Heart left ventricle (tissue), 16 donors: ENCODE results near the gene FAM151A. TPM values are rescaled to one million over a fixed set of nuclear protein-coding genes. Genes with fewer than 3 reads are reported as not detected.

ENCODE experiments used
- ATAC-seq, 4 donors: fragments of 200-7000 bp; cut with Tn5 transposase; one replicate each; pipeline ENCODE4 v1.9.1; 2020 to 2022; ENCODE audit warnings: moderate library complexity in 4 of 4, mild to moderate bottlenecking in 3 of 4, moderate number of reproducible peaks in 1 of 4
- DNase-seq, 5 donors: peaks; one replicate each; pipeline ENCODE4 v3.0.0-alpha.2; 2020
- H3K27ac ChIP-seq, 12 donors: fragments of 200-600 bp; sonication (generic) in 4 of 12; one replicate each; pipeline versions ENCODE4 v1.5.0 to v1.8.0; 2016 to 2022; ENCODE audit warnings: mild to moderate bottlenecking in 2 of 12
- H3K27me3 ChIP-seq, 9 donors: fragments of 200-600 bp; sonication (generic) in 2 of 9; one replicate each; pipeline versions ENCODE4 v1.5.1 to v1.8.0; 2016 to 2022; ENCODE audit warnings: mild to moderate bottlenecking in 3 of 9
- H3K36me3 ChIP-seq, 9 donors: fragments of 200-600 bp; sonication (generic) in 2 of 9; one replicate each; pipeline versions ENCODE4 v1.5.0 to v1.8.0; 2018 to 2022; ENCODE audit warnings: mild to moderate bottlenecking in 2 of 9
- H3K4me1 ChIP-seq, 12 donors: fragments of 200-600 bp; sonication (generic) in 4 of 12; one replicate each; pipeline versions ENCODE4 v1.5.0 to v1.8.0; 2016 to 2022; ENCODE audit warnings: mild to moderate bottlenecking in 3 of 12
- H3K4me3 ChIP-seq, 12 donors: fragments of 200-600 bp; sonication (generic) in 4 of 12; one replicate each; pipeline versions ENCODE4 v1.5.0 to v1.8.0; 2017 to 2022; ENCODE audit warnings: mild to moderate bottlenecking in 9 of 12, moderate library complexity in 4 of 12
- H3K9me3 ChIP-seq, 12 donors: fragments of 200-600 bp; sonication (generic) in 4 of 12; one replicate each; pipeline versions ENCODE4 v1.5.0 to v1.8.0; 2016 to 2022; ENCODE audit warnings: mild to moderate bottlenecking in 1 of 12
- POLR2A ChIP-seq, 2 donors: fragments of 450-650 bp; IDR thresholded peaks; one replicate each; pipeline ENCODE4 v1.6.1; 2017; ENCODE audit warnings: antibody characterized with exemption in 2 of 2, mild to moderate bottlenecking in 2 of 2, moderate library complexity in 2 of 2
- WGBS, 4 donors: extraction: QIAGEN DNeasy Blood & Tissue Kit in 2 of 4; methylation state at CpG; one replicate each; pipeline versions ENCODE4 v1.1.5 to v1.1.7; 2013 to 2018; 5-methylcytosine and 5-hydroxymethylcytosine counted together
- intact Hi-C, 10 donors: fragments of 100-400 bp; cut with DNase I; formaldehyde crosslinking; loops; one replicate each; pipeline versions ENCODE4 v1.11.1 to v1.14.2; 2022
- polyA plus RNA-seq, 2 donors: library from polyadenylated mRNA; stranded (reverse); fragments of 200-250 nt; gene quantifications; one replicate each; pipeline ENCODE4 v1.2.3, GENCODE V29; 2013
- total RNA-seq, 9 donors: library from RNA; depleted of rRNA in 2 of 9; stranded (reverse); fragments of >200 nt in 2 of 9; fragmentation: NEBNext Ultra II Directional in 3 of 9; extraction: Animal tissue kit (Norgen Biotek cat#: 25700) in 3 of 9; gene quantifications; one replicate each; pipeline versions ENCODE4 v1.1.0 to v1.2.4, GENCODE V29; 2016 to 2023
- TF ChIP-seq, protein P1 (sequence below), 12 donors: fragments of 200-600 bp; sonication (generic) in 4 of 12; IDR thresholded peaks; one replicate each; pipeline versions ENCODE4 v1.5.0 to v1.8.0; 2018 to 2022; ENCODE audit warnings: antibody characterized with exemption in 12 of 12, mild to moderate bottlenecking in 5 of 12
- donor health status: ischemic (EF 13 %, LVEDD 7.1; RV severe dilation, severe dysfunction).
- donor health status: healthy with polysubstance abuse.
- donor health status: DM: no; HTN: yes; CAD: no.
- donor health status: DM: no; HTN: no; CAD: no.
- donor health status: ischemic (EF 25% LVEDD 6.9; RV normal size, moderate dysfunction).
- donor health status: ischemic (EF 25% LVEDD 5.7; RV mildly dilated, moderate dysfunction).
- donor health status: healthy.
- donor health status: DM: yes; HTN: yes; CAD: no.
- donor health status: ischemic (EF 35%, LVEDD 5.7; RV mildly dilated, moderate dysfunction).
- donor health status: nonischemic (EF 11% LVEDD 7.7; RV severe dilation, severe dysfunction).
- donor health status: DM: yes; HTN: yes; CAD: no.
- donor health status: PGD.
- donor health status: ischemic (EF 29% LVEDD 5.4; RV normal size, mild dysfunction).
- donor health status: nonischemic (EF 23%, LVEDD 6.1; RV moderate dilation, normal function).

FAM151A gene
- total and polyA plus RNA-seq, 11 donors, result 0.19 to 1.9 (median 0.53) TPM

DNA sequence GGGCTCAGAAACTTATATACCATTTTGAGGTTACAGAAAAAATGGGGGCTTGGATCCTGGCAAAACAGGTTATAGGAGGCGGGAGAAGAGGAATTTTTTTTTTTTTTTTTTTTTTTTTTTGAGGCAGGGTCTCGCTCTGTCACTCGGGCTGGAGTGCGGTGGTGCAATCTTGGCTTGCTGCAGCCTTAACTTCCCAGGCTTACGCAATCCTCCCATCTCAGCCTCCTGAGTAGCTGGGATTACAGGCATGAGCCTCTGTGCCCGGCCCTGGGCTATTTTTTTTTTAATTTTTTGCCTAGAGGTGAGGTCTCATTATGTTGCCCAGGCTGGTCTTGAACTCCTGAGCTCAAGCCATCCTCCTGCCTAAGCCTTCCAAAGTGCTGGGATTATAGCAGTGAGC, 43.0 kb upstream of the FAM151A start:
- Histone ChIP-seq H3K4me3 (no peak overlapping the region), H3K27me3 (no peaks in the 10 kb centered on the region), H3K36me3 (peaks cover 0 to 9% (median 0%) of the 10 kb centered on the region in 9 donors), H3K4me1 (peaks cover 0 to 5% (median 0%) of the 10 kb centered on the region in 12 donors), H3K27ac (no peak overlapping the region), H3K9me3 (no peaks in the 10 kb centered on the region)
- DNase-seq, result no peak
- intact Hi-C loops, result no loop called here
- 90 to 94% (median 91%) methylated on average over 6 of the region's 6 CpGs for WGBS, 4 donors
- TF ChIP-seq, protein P1, sequence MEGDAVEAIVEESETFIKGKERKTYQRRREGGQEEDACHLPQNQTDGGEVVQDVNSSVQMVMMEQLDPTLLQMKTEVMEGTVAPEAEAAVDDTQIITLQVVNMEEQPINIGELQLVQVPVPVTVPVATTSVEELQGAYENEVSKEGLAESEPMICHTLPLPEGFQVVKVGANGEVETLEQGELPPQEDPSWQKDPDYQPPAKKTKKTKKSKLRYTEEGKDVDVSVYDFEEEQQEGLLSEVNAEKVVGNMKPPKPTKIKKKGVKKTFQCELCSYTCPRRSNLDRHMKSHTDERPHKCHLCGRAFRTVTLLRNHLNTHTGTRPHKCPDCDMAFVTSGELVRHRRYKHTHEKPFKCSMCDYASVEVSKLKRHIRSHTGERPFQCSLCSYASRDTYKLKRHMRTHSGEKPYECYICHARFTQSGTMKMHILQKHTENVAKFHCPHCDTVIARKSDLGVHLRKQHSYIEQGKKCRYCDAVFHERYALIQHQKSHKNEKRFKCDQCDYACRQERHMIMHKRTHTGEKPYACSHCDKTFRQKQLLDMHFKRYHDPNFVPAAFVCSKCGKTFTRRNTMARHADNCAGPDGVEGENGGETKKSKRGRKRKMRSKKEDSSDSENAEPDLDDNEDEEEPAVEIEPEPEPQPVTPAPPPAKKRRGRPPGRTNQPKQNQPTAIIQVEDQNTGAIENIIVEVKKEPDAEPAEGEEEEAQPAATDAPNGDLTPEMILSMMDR (IDR thresholded peaks at IDR 0.05), result no peak
- TF ChIP-seq POLR2A (IDR thresholded peaks at IDR 0.05), result no peak
- no peak for ATAC-seq

- TF ChIP-seq, protein P1 (IDR thresholded peaks at IDR 0.05), result no peak
- TF ChIP-seq POLR2A (IDR thresholded peaks at IDR 0.05), result no peak
- ATAC-seq, result no peak
- Histone ChIP-seq H3K4me1 (peaks cover 0 to 5% (median 0%) of the 10 kb centered on the region in 12 donors), H3K9me3 (no peaks in the 10 kb centered on the region), H3K27me3 (no peaks in the 10 kb centered on the region), H3K36me3 (peaks cover 0 to 9% (median 0%) of the 10 kb centered on the region in 9 donors), H3K4me3 (no peak overlapping the region), H3K27ac (no peak overlapping the region)
- intact Hi-C loops, result no loop called here
- no peak for DNase-seq
- 91 to 97% (median 94%) methylated on average over 5 of the region's 5 CpGs for WGBS, 4 donors
Measured at GRCh38 chr1:54665852-54666251, 42.5 kb upstream of the FAM151A start.

- intact Hi-C loops, result no loop called here
- peaks cover 0 to 5% (median 0%) of the 10 kb centered on the region in 12 donors for H3K4me1 ChIP-seq
- no peak for DNase-seq
- no peaks in the 10 kb centered on the region for H3K27me3 ChIP-seq
- no peak overlapping the region for H3K4me3 ChIP-seq
- 51 to 74% (median 66%) methylated on average over 4 of the region's 4 CpGs for WGBS, 4 donors
- peaks cover 0 to 5% (median 0%) of the 10 kb centered on the region in 12 donors for H3K9me3 ChIP-seq
- TF ChIP-seq, protein P1 (IDR thresholded peaks at IDR 0.05), result no peak
- TF ChIP-seq POLR2A (IDR thresholded peaks at IDR 0.05), result no peak
- H3K36me3 ChIP-seq, result peaks cover 0 to 14% (median 0%) of the 10 kb centered on the region in 9 donors
- no peak overlapping the region for H3K27ac ChIP-seq
- ATAC-seq, result peak in 2 of 4 donors; percentile 32 to 57
Measured at GRCh38 chr1:54664364-54664763, 41.0 kb upstream of the FAM151A start.

DNA sequence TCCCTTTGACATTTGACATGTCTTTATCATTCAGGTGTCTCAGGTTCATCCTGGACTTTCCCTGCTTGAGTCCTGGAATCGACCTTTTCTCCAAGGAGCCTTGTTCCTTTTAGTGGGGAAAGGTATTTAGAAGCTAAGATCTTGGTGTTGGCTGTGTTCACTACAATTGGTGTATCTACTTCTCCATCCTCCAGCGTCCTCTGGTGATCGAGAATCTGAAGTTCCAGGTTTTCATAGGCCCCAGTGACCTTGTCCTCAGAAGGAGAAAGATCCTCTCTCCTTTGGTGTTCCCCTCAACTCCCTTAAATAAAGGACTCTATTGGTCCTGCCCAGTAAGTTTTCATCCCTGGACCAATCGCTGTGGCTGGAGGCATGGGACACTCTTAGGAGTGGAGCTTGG, 40.4 kb upstream of the FAM151A start:
- intact Hi-C loops, result no loop called here
- H3K27me3 ChIP-seq, result no peaks in the 10 kb centered on the region
- TF ChIP-seq, protein P1 (IDR thresholded peaks at IDR 0.05), result no peak
- TF ChIP-seq POLR2A (IDR thresholded peaks at IDR 0.05), result no peak
- H3K36me3 ChIP-seq, result peaks cover 0 to 21% (median 0%) of the 10 kb centered on the region in 9 donors
- peaks cover 0 to 5% (median 0%) of the 10 kb centered on the region in 12 donors for H3K4me1 ChIP-seq
- H3K4me3 ChIP-seq, result no peak overlapping the region
- 82 to 89% (median 87%) methylated on average over 4 of the region's 4 CpGs for WGBS, 4 donors
- DNase-seq, result no peak
- peaks cover 0 to 9% (median 0%) of the 10 kb centered on the region in 12 donors for H3K9me3 ChIP-seq
- no peak for ATAC-seq
- no peak overlapping the region for H3K27ac ChIP-seq
